ENCODE results near the gene PPIH.
"Not testable (repeated sequence)": the region's sequence is repeated elsewhere in the genome, so short reads cannot be mapped to it uniquely, and the experiment has no call there.

The PPIH gene

DNA sequence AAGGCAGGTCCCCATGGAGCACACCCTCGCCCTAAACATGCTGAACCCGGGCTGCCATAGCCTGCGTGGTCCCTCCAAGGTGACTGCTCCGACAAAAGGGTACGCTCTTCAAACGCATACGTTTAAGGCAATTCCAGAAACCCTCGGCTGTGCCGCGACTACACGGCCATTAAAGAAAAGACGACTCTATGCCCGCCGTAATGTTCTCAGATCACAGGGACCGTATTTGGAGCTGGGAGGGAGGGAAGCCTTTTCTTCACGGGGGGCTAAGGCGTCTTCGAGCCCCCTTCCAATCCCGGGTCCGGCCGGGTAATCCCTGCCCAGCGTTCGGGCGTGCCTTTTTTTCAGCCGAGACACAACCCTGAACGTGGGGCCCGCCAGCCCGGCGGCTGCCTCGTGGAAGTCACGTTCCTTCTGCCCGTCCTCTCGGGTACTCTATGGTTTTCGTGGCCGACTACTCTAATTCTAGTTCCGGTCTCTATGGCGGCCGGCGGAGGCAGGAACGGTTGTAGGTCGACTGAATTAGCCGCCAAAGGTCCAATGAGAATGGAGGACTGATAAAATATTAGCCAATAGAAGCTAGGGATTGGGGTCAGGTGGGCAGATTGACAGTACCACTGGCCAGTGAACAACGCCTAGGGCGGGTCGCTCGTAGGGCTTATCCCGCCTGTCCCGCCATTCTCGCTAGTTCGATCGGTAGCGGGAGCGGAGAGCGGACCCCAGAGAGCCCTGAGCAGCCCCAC is 23.7 kb downstream of the PPIH start, which contains the start of gene YBX1:
TSS of gene YBX1 (plus strand) at position 678 of the 743 bp plus-strand sequence. CDS start 148 bp downstream, outside the sequence.
- peak; percentile 89 to 93 for DNase-seq (ENCODE audit: low read depth in 1 of 2, low spot score in 1 of 2)

- DNase-seq (ENCODE audit: low read depth in 1 of 2, low spot score in 1 of 2) = not testable (repeated sequence)
Observed at GRCh38 chr1:42682484-42682738, 24.2 kb downstream of the PPIH start.

DNA sequence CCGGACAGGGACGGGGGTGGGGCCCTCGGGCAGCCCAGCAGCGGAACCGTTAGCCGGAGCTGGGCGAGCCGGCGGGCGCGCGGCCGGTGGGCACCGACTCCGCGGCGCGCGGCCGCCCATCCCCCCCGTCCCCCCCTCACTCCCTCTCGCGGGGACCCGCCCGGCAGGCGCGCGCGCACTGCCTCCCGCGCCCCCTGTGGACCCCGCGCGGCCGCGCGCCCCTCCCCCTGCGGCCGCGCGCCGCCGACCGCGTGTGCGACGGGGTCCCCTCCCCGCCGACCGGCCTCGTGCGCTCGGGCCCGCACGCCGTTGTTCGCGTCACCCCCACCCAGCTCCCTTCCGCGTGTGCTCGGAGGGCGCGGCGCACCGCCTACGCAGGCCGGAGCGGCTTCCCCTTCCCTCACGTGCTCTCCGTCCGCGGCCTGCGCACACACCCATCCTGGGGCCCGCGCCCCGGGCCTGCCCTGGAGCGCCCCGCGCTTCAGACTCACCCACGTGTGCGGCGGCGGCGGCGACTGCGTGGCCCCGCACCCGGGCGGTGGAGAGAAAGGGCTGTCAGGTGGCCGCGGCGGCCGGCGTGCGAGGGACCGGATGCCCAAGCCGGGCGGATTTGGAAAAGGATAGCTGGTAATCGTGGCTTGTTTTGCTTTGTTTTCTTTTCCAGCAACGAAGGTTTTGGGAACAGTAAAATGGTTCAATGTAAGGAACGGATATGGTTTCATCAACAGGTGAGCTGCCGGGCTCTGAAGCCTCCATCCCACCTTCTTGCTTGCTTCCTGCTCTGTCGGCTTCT is 24.7 kb downstream of the PPIH start:
- peak; percentile 35 to 49 for DNase-seq (ENCODE audit: low read depth in 1 of 2, low spot score in 1 of 2)

DNA sequence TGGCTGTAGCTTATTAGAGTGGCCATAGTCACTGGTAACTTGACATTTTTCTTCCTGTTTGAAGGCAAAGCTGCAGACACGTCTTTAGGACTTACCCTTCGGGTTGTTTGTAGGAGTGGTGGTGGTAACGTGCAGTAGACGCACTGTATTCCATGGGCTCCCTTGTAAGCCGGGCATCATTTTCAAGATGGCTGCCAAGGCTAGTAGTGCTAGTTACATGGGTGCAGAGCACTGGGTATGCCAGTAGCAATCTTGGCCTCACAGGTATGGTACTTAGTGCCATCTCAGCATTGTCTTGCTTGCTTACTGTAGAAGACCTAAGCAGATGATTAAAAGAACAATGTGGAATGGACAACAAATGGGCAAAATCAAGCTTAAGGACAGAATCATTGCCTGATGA is 25.9 kb downstream of the PPIH start:
- no peak for DNase-seq (ENCODE audit: low read depth in 1 of 2, low spot score in 1 of 2)

DNA sequence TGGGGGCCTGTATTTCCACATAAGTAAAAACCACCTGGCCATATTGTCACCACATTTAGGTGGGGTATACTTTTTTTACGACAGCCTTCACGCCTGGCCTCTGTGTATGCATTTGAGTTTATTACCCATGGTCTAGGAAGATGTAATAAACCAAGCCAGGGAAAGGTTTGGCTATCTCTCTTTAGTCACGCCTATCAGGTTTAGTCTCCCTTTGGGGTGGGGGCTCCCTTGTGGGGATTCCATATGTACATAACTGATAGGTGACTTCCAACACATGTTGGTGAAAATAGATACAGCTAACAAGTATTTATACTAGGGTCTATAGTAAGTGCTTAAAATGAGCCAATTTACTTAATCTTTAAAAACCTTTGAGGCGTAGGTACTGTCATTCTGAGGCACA is 28.2 kb downstream of the PPIH start:
- DNase-seq (ENCODE audit: low read depth in 1 of 2, low spot score in 1 of 2) = no peak

GRCh38 chr1:42689912-42690311 is 31.7 kb downstream of the PPIH start:
- DNase-seq (ENCODE audit: low read depth in 1 of 2, low spot score in 1 of 2) = no peak

DNA sequence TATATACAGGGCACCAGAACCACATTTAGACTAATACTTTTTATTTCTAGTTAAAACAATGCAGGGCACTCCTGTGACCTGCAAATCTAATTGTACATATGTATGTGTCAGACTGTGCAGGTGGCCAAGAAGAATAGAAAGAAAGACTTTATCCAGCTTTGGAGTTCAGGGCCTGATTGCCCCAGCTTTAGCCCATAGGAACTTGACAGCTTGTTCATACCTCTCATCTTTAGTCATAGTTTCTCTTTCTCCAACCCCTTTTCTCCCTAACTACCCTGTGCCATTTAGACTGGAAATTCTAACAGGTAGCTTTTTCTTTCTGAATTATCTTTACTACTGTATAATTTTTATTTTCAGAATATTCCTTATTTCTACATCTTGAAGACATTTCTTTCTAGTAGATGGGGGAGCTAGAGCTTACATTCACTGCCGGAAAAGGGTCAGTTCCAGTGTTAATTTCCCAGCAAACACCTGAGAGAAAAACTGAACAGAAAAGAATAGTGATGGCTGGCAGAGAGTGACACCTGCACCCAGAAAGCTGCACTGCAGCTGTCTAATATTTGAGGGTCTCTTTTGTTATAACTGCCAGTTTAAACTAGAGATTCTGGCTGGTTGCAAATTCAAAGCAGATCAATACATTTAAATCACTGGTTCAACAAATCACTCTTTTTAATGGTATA is 32.4 kb downstream of the PPIH start:
- DNase-seq (ENCODE audit: low read depth in 1 of 2, low spot score in 1 of 2) = no peak

GRCh38 chr1:42691157-42691498 is 32.9 kb downstream of the PPIH start:
- DNase-seq (ENCODE audit: low read depth in 1 of 2, low spot score in 1 of 2) = no peak

DNA sequence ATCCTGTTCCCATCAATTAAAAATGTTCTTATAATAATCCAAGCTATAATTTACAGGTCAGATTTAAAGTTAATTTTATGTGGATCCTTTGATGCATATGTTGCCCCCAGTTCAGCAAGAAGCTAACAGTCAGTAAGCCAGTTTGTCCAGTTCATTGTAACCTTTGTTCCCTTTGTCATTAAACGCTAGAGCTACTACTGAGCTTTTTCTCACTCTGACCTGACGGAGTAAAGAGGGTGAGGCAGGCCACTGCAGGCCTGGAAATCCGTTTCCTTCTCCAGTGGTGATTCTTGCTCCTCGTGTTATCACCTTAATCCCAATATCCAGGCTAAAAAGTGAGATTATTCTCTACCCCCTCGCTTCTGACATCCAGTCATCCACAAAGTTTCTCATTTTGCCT is 34.2 kb downstream of the PPIH start:
- no peak for DNase-seq (ENCODE audit: low read depth in 1 of 2, low spot score in 1 of 2)

DNA sequence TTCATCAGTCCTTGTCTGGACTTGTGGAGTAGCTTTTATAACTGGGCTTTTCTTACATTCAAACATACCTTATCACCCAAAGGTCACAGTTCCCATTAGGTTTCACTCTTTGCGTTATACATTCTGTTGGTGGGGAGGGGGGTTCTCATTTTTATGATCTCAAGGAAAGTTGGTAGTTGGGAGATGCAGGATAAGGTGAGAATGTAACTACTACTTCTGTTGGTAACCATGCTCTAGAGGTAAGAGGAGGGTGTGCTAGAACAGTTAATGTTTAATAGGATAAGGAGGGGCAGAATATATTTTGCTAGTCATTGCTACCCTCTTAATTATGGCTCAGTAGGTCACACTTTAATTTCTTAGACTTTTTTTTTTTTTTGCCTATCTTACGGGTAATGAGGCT is 34.7 kb downstream of the PPIH start:
- no peak for DNase-seq (ENCODE audit: low read depth in 1 of 2, low spot score in 1 of 2)

DNA sequence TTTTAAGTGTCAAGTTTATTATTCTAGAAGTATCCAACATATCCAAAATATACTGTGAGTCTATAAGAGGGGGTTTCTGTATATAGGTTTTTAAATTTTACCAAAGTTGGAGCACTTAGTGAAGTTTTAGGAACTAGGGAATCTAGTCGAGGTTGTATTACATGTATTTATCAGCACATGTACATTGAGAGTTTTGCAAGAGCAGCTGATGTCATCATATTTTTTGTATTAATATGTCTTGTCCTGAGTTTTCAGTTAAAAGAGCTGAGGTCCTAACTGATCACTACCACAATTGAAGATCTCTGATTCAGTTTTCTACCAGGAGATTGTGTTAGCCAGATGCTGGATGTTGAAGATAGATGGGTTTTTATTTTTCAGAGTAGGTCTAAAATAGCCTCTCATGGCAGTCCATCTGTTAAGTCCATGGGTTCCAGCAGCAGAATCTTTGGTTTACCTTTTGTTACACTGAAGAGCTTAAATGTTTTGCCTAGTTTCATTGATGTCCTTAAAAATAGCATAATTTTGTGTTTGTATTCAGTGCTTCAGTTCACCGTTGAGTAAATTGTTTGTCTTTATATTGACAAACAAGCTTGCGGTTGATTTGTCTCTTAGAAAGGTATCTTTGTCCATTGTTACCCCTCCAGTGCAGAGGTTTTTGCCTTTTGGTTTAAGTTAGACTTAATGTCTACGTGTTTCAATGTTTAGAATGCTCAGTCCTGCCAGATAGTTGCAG is 40.0 kb downstream of the PPIH start:
- no peak for DNase-seq (ENCODE audit: low read depth in 1 of 2, low spot score in 1 of 2)

DNA sequence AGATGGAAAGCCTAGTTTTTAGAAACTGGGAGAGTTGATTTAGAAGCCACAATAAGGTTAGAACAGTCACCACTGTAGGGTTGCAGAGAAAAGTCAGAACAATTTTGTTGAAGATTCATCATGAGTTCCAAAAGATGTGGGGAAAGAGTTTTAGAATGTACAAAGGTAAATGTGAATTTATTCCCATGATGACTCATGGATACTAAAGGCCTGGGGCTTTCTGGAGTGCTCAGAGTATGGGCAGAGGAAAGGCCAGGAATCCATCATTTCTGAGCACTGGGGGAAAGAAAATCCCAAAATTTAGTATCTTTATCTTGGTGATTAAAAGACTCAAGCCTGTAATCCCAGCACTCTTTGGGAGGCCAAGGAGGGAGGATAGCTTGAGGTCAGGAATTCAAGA is 41.8 kb downstream of the PPIH start:
- DNase-seq (ENCODE audit: low read depth in 1 of 2, low spot score in 1 of 2) = no peak

- no peak for DNase-seq (ENCODE audit: low read depth in 1 of 2, low spot score in 1 of 2)
Observed at GRCh38 chr1:42703888-42704464, 45.8 kb downstream of the PPIH start.

DNA sequence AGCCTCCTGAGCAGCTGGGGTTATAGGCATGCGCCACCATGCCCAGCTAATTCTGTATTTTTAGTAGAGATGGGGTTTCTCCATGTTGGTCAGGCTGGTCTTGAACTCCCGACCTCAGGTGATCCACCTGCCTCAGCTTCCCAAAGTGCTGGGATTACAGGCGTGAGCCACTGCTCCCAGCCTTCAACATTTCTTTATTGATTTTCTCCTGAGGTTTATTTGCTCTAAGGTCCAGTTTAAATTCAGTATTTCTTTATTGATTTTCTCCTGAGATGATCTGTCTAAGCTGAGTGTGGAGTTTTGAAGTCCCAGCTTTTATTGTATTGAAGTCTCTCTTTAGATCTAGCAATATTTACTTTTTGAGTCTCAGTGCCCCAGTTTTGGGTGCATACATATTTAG is 54.6 kb downstream of the PPIH start:
- not testable (repeated sequence) for DNase-seq (ENCODE audit: low read depth in 1 of 2, low spot score in 1 of 2)

- no peak for DNase-seq (ENCODE audit: low read depth in 1 of 2, low spot score in 1 of 2)
Observed at GRCh38 chr1:42713293-42713692, 55.1 kb downstream of the PPIH start.

- DNase-seq (ENCODE audit: low read depth in 1 of 2, low spot score in 1 of 2) = not testable (repeated sequence)
Observed at GRCh38 chr1:42714441-42714840, 56.2 kb downstream of the PPIH start.

- no peak for DNase-seq (ENCODE audit: low read depth in 1 of 2, low spot score in 1 of 2)
Observed at GRCh38 chr1:42720868-42721267, 62.6 kb downstream of the PPIH start.

- no peak for DNase-seq (ENCODE audit: low read depth in 1 of 2, low spot score in 1 of 2)
Observed at GRCh38 chr1:42721926-42722325, 63.7 kb downstream of the PPIH start.

DNA sequence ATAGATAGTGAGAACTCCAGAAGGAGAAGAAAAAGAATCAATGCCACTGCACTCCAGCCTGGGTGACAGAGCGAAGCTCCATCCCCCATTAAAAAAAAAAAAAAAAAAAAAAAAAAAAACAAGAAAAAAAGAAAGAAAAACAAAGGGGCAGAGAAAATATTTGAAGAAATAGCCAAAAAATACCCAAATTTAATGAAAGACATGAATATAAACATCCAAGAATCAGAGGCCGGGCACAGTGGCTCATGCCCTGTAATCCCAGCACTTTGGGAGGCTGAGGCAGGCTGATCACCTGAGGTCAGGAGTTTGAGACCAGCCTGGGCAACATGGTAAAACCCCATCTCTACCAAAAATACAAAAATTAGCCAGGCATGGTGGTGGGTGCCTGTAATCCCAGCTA is 64.2 kb downstream of the PPIH start:
- not testable (repeated sequence) for DNase-seq (ENCODE audit: low read depth in 1 of 2, low spot score in 1 of 2)

GRCh38 chr1:42723511-42723910 is 65.3 kb downstream of the PPIH start:
- DNase-seq (ENCODE audit: low read depth in 1 of 2, low spot score in 1 of 2) = no peak

GRCh38 chr1:42725820-42726219 is 67.6 kb downstream of the PPIH start:
- DNase-seq (ENCODE audit: low read depth in 1 of 2, low spot score in 1 of 2) = not testable (repeated sequence)

Measured in stimulated activated CD4-positive, alpha-beta T cell treated with anti-CD3 and anti-CD28 coated beads, Interleukin-15, amount 100 ng/mL, for 1 hour (primary cell).